ENCODE results near the gene FAM210A.

Gene FAM210A

GRCh38 chr18:13661779-13662256 is 64.5 kb downstream of the FAM210A start:
- Histone ChIP-seq H3K36me3 (ENCODE audit: control insufficient read depth, insufficient read depth, low read length) (peaks cover 12% of the 10 kb centered on the region), H3K4me1 (ENCODE audit: control insufficient read depth, insufficient read depth, low read length) (no peaks in the 10 kb centered on the region), H3K27me3 (ENCODE audit: control insufficient read depth, insufficient read depth, low read length) (no peaks in the 10 kb centered on the region), H3K27ac (ENCODE audit: low read depth, low read length) (no peak overlapping the region), H3K9me3 (ENCODE audit: control insufficient read depth, insufficient read depth, low read depth, low read length) (no peaks in the 10 kb centered on the region), H3K9ac (ENCODE audit: low read length) (no peak overlapping the region), H3K4me3 (ENCODE audit: low read depth, low read length) (no peak overlapping the region)

- Histone ChIP-seq H3K9ac (ENCODE audit: low read length) (no peak overlapping the region), H3K27ac (ENCODE audit: low read depth, low read length) (no peak overlapping the region), H3K9me3 (ENCODE audit: control insufficient read depth, insufficient read depth, low read depth, low read length) (no peaks in the 10 kb centered on the region), H3K4me1 (ENCODE audit: control insufficient read depth, insufficient read depth, low read length) (no peaks in the 10 kb centered on the region), H3K4me3 (ENCODE audit: low read depth, low read length) (no peak overlapping the region), H3K27me3 (ENCODE audit: control insufficient read depth, insufficient read depth, low read length) (no peaks in the 10 kb centered on the region), H3K36me3 (ENCODE audit: control insufficient read depth, insufficient read depth, low read length) (peaks cover 8% of the 10 kb centered on the region)
Measured at GRCh38 chr18:13661051-13661778, 65.1 kb downstream of the FAM210A start.

- H3K27ac ChIP-seq (ENCODE audit: low read depth, low read length), result no peak overlapping the region
Measured at GRCh38 chr18:13660510-13660909, 65.8 kb downstream of the FAM210A start.

GRCh38 chr18:13658436-13659204 is 67.7 kb downstream of the FAM210A start:
- Histone ChIP-seq H3K36me3 (ENCODE audit: control insufficient read depth, insufficient read depth, low read length) (no peaks in the 10 kb centered on the region), H3K27ac (ENCODE audit: low read depth, low read length) (no peak overlapping the region), H3K4me1 (ENCODE audit: control insufficient read depth, insufficient read depth, low read length) (no peaks in the 10 kb centered on the region), H3K9ac (ENCODE audit: low read length) (no peak overlapping the region), H3K27me3 (ENCODE audit: control insufficient read depth, insufficient read depth, low read length) (no peaks in the 10 kb centered on the region), H3K9me3 (ENCODE audit: control insufficient read depth, insufficient read depth, low read depth, low read length) (no peaks in the 10 kb centered on the region), H3K4me3 (ENCODE audit: low read depth, low read length) (no peak overlapping the region)

More at GRCh38 chr18:13660510-13660909, 65.8 kb downstream of the FAM210A start:
- peaks cover 2% of the 10 kb centered on the region; the same call in 1 of the 2 replicates for H3K36me3 ChIP-seq (ENCODE audit: control insufficient read depth, insufficient read depth, low read length)
- H3K4me3 ChIP-seq (ENCODE audit: low read depth, low read length), result no peak overlapping the region
- H3K9me3 ChIP-seq (ENCODE audit: control insufficient read depth, insufficient read depth, low read depth, low read length), result no peaks in the 10 kb centered on the region
- H3K9ac ChIP-seq (ENCODE audit: low read length), result no peak overlapping the region
- no peaks in the 10 kb centered on the region for H3K4me1 ChIP-seq (ENCODE audit: control insufficient read depth, insufficient read depth, low read length)
- H3K27me3 ChIP-seq (ENCODE audit: control insufficient read depth, insufficient read depth, low read length), result no peaks in the 10 kb centered on the region

- no peak overlapping the region for H3K27ac ChIP-seq (ENCODE audit: low read depth, low read length)
Measured at GRCh38 chr18:13657974-13658373, 68.4 kb downstream of the FAM210A start.

GRCh38 chr18:13653746-13654433 is 72.5 kb downstream of the FAM210A start:
- no peaks in the 10 kb centered on the region for H3K27me3 ChIP-seq (ENCODE audit: control insufficient read depth, insufficient read depth, low read length)
- H3K4me1 ChIP-seq (ENCODE audit: control insufficient read depth, insufficient read depth, low read length), result no peaks in the 10 kb centered on the region
- H3K27ac ChIP-seq (ENCODE audit: low read depth, low read length), result no peak overlapping the region
- no peak overlapping the region for H3K9ac ChIP-seq (ENCODE audit: low read length)
- no peaks in the 10 kb centered on the region for H3K9me3 ChIP-seq (ENCODE audit: control insufficient read depth, insufficient read depth, low read depth, low read length)
- no peaks in the 10 kb centered on the region for H3K36me3 ChIP-seq (ENCODE audit: control insufficient read depth, insufficient read depth, low read length)
- H3K4me3 ChIP-seq (ENCODE audit: low read depth, low read length), result no peak overlapping the region

More at GRCh38 chr18:13657974-13658373, 68.4 kb downstream of the FAM210A start:
- H3K4me1 ChIP-seq (ENCODE audit: control insufficient read depth, insufficient read depth, low read length), result no peaks in the 10 kb centered on the region
- no peaks in the 10 kb centered on the region for H3K27me3 ChIP-seq (ENCODE audit: control insufficient read depth, insufficient read depth, low read length)
- no peaks in the 10 kb centered on the region for H3K9me3 ChIP-seq (ENCODE audit: control insufficient read depth, insufficient read depth, low read depth, low read length)
- H3K9ac ChIP-seq (ENCODE audit: low read length), result no peak overlapping the region
- no peaks in the 10 kb centered on the region for H3K36me3 ChIP-seq (ENCODE audit: control insufficient read depth, insufficient read depth, low read length)
- H3K4me3 ChIP-seq (ENCODE audit: low read depth, low read length), result no peak overlapping the region

GRCh38 chr18:13649397-13650390 is 76.7 kb downstream of the FAM210A start:
- H3K4me3 ChIP-seq (ENCODE audit: low read depth, low read length), result no peak overlapping the region
- H3K9me3 ChIP-seq (ENCODE audit: control insufficient read depth, insufficient read depth, low read depth, low read length), result no peaks in the 10 kb centered on the region
- H3K36me3 ChIP-seq (ENCODE audit: control insufficient read depth, insufficient read depth, low read length), result no peaks in the 10 kb centered on the region
- no peak overlapping the region for H3K9ac ChIP-seq (ENCODE audit: low read length)
- no peaks in the 10 kb centered on the region for H3K27me3 ChIP-seq (ENCODE audit: control insufficient read depth, insufficient read depth, low read length)
- H3K27ac ChIP-seq (ENCODE audit: low read depth, low read length), result no peak overlapping the region
- H3K4me1 ChIP-seq (ENCODE audit: control insufficient read depth, insufficient read depth, low read length), result no peaks in the 10 kb centered on the region

GRCh38 chr18:13647761-13648160 is 78.6 kb downstream of the FAM210A start:
- no peak overlapping the region for H3K27ac ChIP-seq (ENCODE audit: low read depth, low read length)
- H3K9me3 ChIP-seq (ENCODE audit: control insufficient read depth, insufficient read depth, low read depth, low read length), result no peaks in the 10 kb centered on the region
- no peaks in the 10 kb centered on the region for H3K27me3 ChIP-seq (ENCODE audit: control insufficient read depth, insufficient read depth, low read length)
- no peak overlapping the region for H3K9ac ChIP-seq (ENCODE audit: low read length)
- no peak overlapping the region for H3K4me3 ChIP-seq (ENCODE audit: low read depth, low read length)
- no peaks in the 10 kb centered on the region for H3K36me3 ChIP-seq (ENCODE audit: control insufficient read depth, insufficient read depth, low read length)
- no peaks in the 10 kb centered on the region for H3K4me1 ChIP-seq (ENCODE audit: control insufficient read depth, insufficient read depth, low read length)

- Histone ChIP-seq H3K4me3 (ENCODE audit: low read depth, low read length) (no peak overlapping the region), H3K4me1 (ENCODE audit: control insufficient read depth, insufficient read depth, low read length) (no peaks in the 10 kb centered on the region), H3K36me3 (ENCODE audit: control insufficient read depth, insufficient read depth, low read length) (no peaks in the 10 kb centered on the region), H3K9me3 (ENCODE audit: control insufficient read depth, insufficient read depth, low read depth, low read length) (no peaks in the 10 kb centered on the region), H3K9ac (ENCODE audit: low read length) (no peak overlapping the region), H3K27me3 (ENCODE audit: control insufficient read depth, insufficient read depth, low read length) (no peaks in the 10 kb centered on the region), H3K27ac (ENCODE audit: low read depth, low read length) (no peak overlapping the region)
Measured at GRCh38 chr18:13646633-13647032, 79.7 kb downstream of the FAM210A start.

- Histone ChIP-seq H3K9me3 (ENCODE audit: control insufficient read depth, insufficient read depth, low read depth, low read length) (no peaks in the 10 kb centered on the region), H3K36me3 (ENCODE audit: control insufficient read depth, insufficient read depth, low read length) (no peaks in the 10 kb centered on the region), H3K27ac (ENCODE audit: low read depth, low read length) (no peak overlapping the region), H3K27me3 (ENCODE audit: control insufficient read depth, insufficient read depth, low read length) (no peaks in the 10 kb centered on the region), H3K9ac (ENCODE audit: low read length) (no peak overlapping the region), H3K4me3 (ENCODE audit: low read depth, low read length) (no peak overlapping the region), H3K4me1 (ENCODE audit: control insufficient read depth, insufficient read depth, low read length) (no peaks in the 10 kb centered on the region)
Measured at GRCh38 chr18:13645093-13645492, 81.3 kb downstream of the FAM210A start.

Data from HUES6 (cell line).